Measurements from ENCODE around the gene TUB.

TUB gene

DNA sequence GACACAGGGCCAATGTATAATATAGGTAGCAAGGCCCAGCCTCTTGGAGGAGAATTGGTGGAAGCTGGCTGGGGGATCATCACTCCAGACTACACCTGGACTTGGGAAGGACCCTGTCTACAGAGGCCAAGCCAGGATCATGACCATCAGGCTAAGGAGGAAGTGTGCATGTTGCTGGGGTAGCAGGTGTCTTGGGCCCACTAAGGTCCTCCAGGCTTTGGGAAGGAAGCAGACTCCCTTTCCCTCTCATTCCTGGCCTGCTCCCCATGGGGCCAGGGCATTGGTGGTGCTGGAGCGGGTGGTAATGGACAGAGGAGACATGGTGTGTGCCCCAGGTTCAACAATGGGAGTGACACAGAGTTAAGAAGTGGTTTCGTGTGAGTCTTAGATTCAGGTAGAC is 16.0 kb upstream of the TUB start:
- TF ChIP-seq CTCF (IDR thresholded peaks at IDR 0.05; ENCODE audit: low read length, missing control alignments): no peak
- no peak overlapping the region for H3K4me3 ChIP-seq (replicated peaks; ENCODE audit: low read depth, low read length)
- no peak for DNase-seq (ENCODE audit: low read depth)

GRCh38 chr11:8066036-8066910 is 14.7 kb upstream of the TUB start:
- H3K4me3 ChIP-seq (replicated peaks; ENCODE audit: low read depth, low read length): no peak overlapping the region
- no peak for DNase-seq (ENCODE audit: low read depth)
- no peak for TF ChIP-seq CTCF (IDR thresholded peaks at IDR 0.05; ENCODE audit: low read length, missing control alignments)

DNA sequence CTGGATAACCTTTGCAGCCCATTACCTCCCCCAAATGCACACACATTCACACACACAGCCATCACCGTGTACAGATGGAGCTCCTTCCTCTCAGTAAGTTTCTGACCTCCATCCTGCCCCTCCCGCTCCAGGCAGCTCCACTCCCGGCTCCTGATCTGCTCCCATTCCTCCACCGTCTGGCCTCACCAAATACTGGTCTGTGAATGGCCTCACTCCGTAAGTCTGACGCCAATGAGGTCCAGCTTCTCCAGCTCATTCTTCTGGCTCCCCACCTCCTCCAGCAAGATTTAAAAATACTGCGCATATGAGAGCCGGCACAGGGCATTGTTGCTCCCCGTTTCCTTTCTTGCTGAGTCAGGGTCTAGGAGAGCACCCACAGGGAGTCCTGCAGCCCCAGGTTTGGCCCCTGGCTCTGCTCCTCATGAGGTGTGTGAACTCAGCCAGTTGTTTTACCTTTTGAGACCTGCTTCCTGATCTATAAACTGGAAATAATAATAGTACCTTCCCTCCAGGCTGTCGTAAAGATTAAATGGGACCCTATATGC is 14.0 kb upstream of the TUB start:
- peak; percentile 18 for DNase-seq (ENCODE audit: low read depth)
- H3K4me3 ChIP-seq (replicated peaks; ENCODE audit: low read depth, low read length): no peak overlapping the region
- no peak for TF ChIP-seq CTCF (IDR thresholded peaks at IDR 0.05; ENCODE audit: low read length, missing control alignments)

DNA sequence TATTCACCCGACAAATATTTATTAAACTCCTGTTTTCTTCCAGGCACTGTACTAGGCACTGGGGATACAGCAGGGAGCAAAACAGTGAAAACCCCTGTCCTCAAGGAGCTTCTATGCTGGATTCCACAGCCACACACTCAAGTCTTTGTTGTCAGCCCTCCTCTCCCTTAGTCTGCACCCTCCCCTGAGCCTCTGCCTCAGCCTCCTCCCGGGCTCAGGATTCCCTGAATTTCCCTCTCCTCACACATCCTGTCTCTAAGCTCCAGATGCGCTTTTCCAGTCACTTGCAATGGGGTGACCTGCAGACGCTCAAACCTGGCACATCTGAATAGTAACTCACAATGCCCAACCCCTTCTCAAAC is 13.5 kb upstream of the TUB start:
- no peak overlapping the region for H3K4me3 ChIP-seq (replicated peaks; ENCODE audit: low read depth, low read length)
- DNase-seq (ENCODE audit: low read depth): no peak
- no peak for TF ChIP-seq CTCF (IDR thresholded peaks at IDR 0.05; ENCODE audit: low read length, missing control alignments)

GRCh38 chr11:8067929-8068575 is 13.0 kb upstream of the TUB start:
- DNase-seq (ENCODE audit: low read depth): no peak
- no peak for TF ChIP-seq CTCF (IDR thresholded peaks at IDR 0.05; ENCODE audit: low read length, missing control alignments)
- no peak overlapping the region for H3K4me3 ChIP-seq (replicated peaks; ENCODE audit: low read depth, low read length)

- H3K4me3 ChIP-seq (replicated peaks; ENCODE audit: low read depth, low read length): no peak overlapping the region
- peak; percentile 77 for DNase-seq (ENCODE audit: low read depth)
- TF ChIP-seq CTCF (IDR thresholded peaks at IDR 0.05; ENCODE audit: low read length, missing control alignments): no peak
Measured at GRCh38 chr11:8068605-8069221, 12.3 kb upstream of the TUB start.

Measured in fibroblast of pulmonary artery (primary cell).